NCI-H1048 (cell line): Measurements from ENCODE around the gene IGF1R.

Source experiments
- DNase-seq: peaks from one replicate; lab custom pipeline; 2025; lab: John Stamatoyannopoulos, UW

The IGF1R gene

GRCh38 chr15:98648654-98649471 is 524 bp downstream of the IGF1R start:
- no peak for DNase-seq

GRCh38 chr15:98649472-98650416 is 1.4 kb downstream of the IGF1R start:
- no peak for DNase-seq

- DNase-seq, result no peak
These were observed 2.2 kb downstream of the IGF1R start for GRCh38 chr15:98650417-98651035.

- DNase-seq, result no peak
These were observed 2.7 kb downstream of the IGF1R start for GRCh38 chr15:98651036-98651481.

- no peak for DNase-seq
These were observed 3.4 kb downstream of the IGF1R start for GRCh38 chr15:98651581-98652220.

GRCh38 chr15:98653686-98654085 is 5.3 kb downstream of the IGF1R start:
- DNase-seq, result no peak

- DNase-seq, result no peak
These were observed 6.5 kb downstream of the IGF1R start for GRCh38 chr15:98654790-98655360.

GRCh38 chr15:98655732-98656131 is 7.4 kb downstream of the IGF1R start:
- DNase-seq, result no peak

GRCh38 chr15:98657721-98658120 is 9.4 kb downstream of the IGF1R start:
- DNase-seq, result no peak

- no peak for DNase-seq
These were observed 10.7 kb downstream of the IGF1R start for GRCh38 chr15:98658831-98659699.

GRCh38 chr15:98660055-98660454 is 11.7 kb downstream of the IGF1R start:
- DNase-seq, result no peak

- no peak for DNase-seq
These were observed 14.7 kb downstream of the IGF1R start for GRCh38 chr15:98663045-98663444.

GRCh38 chr15:98663606-98664005 is 15.3 kb downstream of the IGF1R start:
- DNase-seq, result no peak

GRCh38 chr15:98666441-98666840 is 18.1 kb downstream of the IGF1R start:
- DNase-seq, result no peak

- no peak for DNase-seq
These were observed 18.5 kb downstream of the IGF1R start for GRCh38 chr15:98666841-98667240.

- DNase-seq, result no peak
These were observed 19.3 kb downstream of the IGF1R start for GRCh38 chr15:98667521-98668179.

GRCh38 chr15:98668566-98669308 is 20.4 kb downstream of the IGF1R start:
- DNase-seq, result no peak

- DNase-seq, result no peak
These were observed 21.3 kb downstream of the IGF1R start for GRCh38 chr15:98669638-98670037.
